ENCODE data around the gene ADPRHL1.
A peak's percentile ranks its signal among the peaks of the same experiment; 100 is the strongest.

Gene ADPRHL1

GRCh38 chr13:113443991-113444390 is 9.3 kb downstream of the ADPRHL1 start:
- Histone ChIP-seq H3F3A (ENCODE audit: insufficient read depth, low read length) (no peaks in the 10 kb centered on the region; the same call in 1 of the 2 replicates), H3K4me1 (ENCODE audit: insufficient read depth, low read length, severe bottlenecking) (peaks cover 41% of the 10 kb centered on the region), H3K79me2 (ENCODE audit: insufficient read depth, low read length) (no peaks in the 10 kb centered on the region), H2AFZ (ENCODE audit: low read length) (no peak overlapping the region), H3K27ac (ENCODE audit: low read depth, low read length, poor library complexity, severe bottlenecking) (peak overlapping the region; percentile 98), H3K27me3 (ENCODE audit: insufficient read depth, low read length) (no peaks in the 10 kb centered on the region), H3K36me3 (ENCODE audit: insufficient read depth, low read length) (peaks cover 20% of the 10 kb centered on the region), H3K9me3 (ENCODE audit: low read length) (peaks cover 18% of the 10 kb centered on the region), H3K9me2 (ENCODE audit: low read depth, low read length) (no peaks in the 10 kb centered on the region), H4K20me1 (ENCODE audit: insufficient read depth, low read length) (no peaks in the 10 kb centered on the region), H3K9ac (ENCODE audit: low read length) (no peak overlapping the region), H3K4me3 (ENCODE audit: low read depth, low read length, poor library complexity, severe bottlenecking) (no peak overlapping the region), H3K4me2 (ENCODE audit: low read length) (no peak overlapping the region)
- no peak for TF ChIP-seq EZH2 (IDR thresholded peaks at IDR 0.05; ENCODE audit: borderline replicate concordance, low read length)
- no peak for TF ChIP-seq CTCF (IDR thresholded peaks at IDR 0.05; ENCODE audit: low read length)

- no peak overlapping the region for H3K4me3 ChIP-seq (ENCODE audit: low read depth, low read length, poor library complexity, severe bottlenecking)
- H3K9me2 ChIP-seq (ENCODE audit: low read depth, low read length), result no peaks in the 10 kb centered on the region
- H3K4me2 ChIP-seq (ENCODE audit: low read length), result no peak overlapping the region
- no peak overlapping the region for H2AFZ ChIP-seq (ENCODE audit: low read length)
- TF ChIP-seq EZH2 (IDR thresholded peaks at IDR 0.05; ENCODE audit: borderline replicate concordance, low read length) (no peak), CTCF (IDR thresholded peaks at IDR 0.05; ENCODE audit: low read length) (no peak)
- H3K79me2 ChIP-seq (ENCODE audit: insufficient read depth, low read length), result no peaks in the 10 kb centered on the region
- H3K4me1 ChIP-seq (ENCODE audit: insufficient read depth, low read length, severe bottlenecking), result peaks cover 32% of the 10 kb centered on the region
- H4K20me1 ChIP-seq (ENCODE audit: insufficient read depth, low read length), result no peaks in the 10 kb centered on the region
- H3K27me3 ChIP-seq (ENCODE audit: insufficient read depth, low read length), result no peaks in the 10 kb centered on the region
- peaks cover 20% of the 10 kb centered on the region for H3K36me3 ChIP-seq (ENCODE audit: insufficient read depth, low read length)
- no peak overlapping the region for H3K9ac ChIP-seq (ENCODE audit: low read length)
- peaks cover 18% of the 10 kb centered on the region for H3K9me3 ChIP-seq (ENCODE audit: low read length)
- H3K27ac ChIP-seq (ENCODE audit: low read depth, low read length, poor library complexity, severe bottlenecking), result no peak overlapping the region
- no peaks in the 10 kb centered on the region; the same call in 1 of the 2 replicates for H3F3A ChIP-seq (ENCODE audit: insufficient read depth, low read length)
Observed at GRCh38 chr13:113442985-113443362, 10.3 kb downstream of the ADPRHL1 start.

GRCh38 chr13:113442354-113442984 is 10.8 kb downstream of the ADPRHL1 start:
- H3K36me3 ChIP-seq (ENCODE audit: insufficient read depth, low read length), result peaks cover 18% of the 10 kb centered on the region

More at GRCh38 chr13:113442354-113442984, 10.8 kb downstream of the ADPRHL1 start:
- TF ChIP-seq EZH2 (IDR thresholded peaks at IDR 0.05; ENCODE audit: borderline replicate concordance, low read length), result no peak
- TF ChIP-seq CTCF (IDR thresholded peaks at IDR 0.05; ENCODE audit: low read length), result no peak
- Histone ChIP-seq H4K20me1 (ENCODE audit: insufficient read depth, low read length) (no peaks in the 10 kb centered on the region), H3K27me3 (ENCODE audit: insufficient read depth, low read length) (no peaks in the 10 kb centered on the region), H3K9me3 (ENCODE audit: low read length) (peaks cover 18% of the 10 kb centered on the region), H3K79me2 (ENCODE audit: insufficient read depth, low read length) (no peaks in the 10 kb centered on the region), H3K27ac (ENCODE audit: low read depth, low read length, poor library complexity, severe bottlenecking) (no peak overlapping the region), H3K9ac (ENCODE audit: low read length) (no peak overlapping the region), H3F3A (ENCODE audit: insufficient read depth, low read length) (no peaks in the 10 kb centered on the region; the same call in 1 of the 2 replicates), H3K4me3 (ENCODE audit: low read depth, low read length, poor library complexity, severe bottlenecking) (no peak overlapping the region), H3K9me2 (ENCODE audit: low read depth, low read length) (no peaks in the 10 kb centered on the region), H3K4me2 (ENCODE audit: low read length) (no peak overlapping the region), H2AFZ (ENCODE audit: low read length) (no peak overlapping the region), H3K4me1 (ENCODE audit: insufficient read depth, low read length, severe bottlenecking) (peaks cover 27% of the 10 kb centered on the region)
